GM10248 (cell line): ENCODE measurements around the gene HOXB8.

Experiments
- CTCF ChIA-PET: fragments of 300-600 bp; sonication (Branson Sonifier 250); formaldehyde crosslinking; extraction: SDS; loops from one replicate; lab custom pipeline; 2021; ENCODE audit warnings: antibody characterized with exemption; lab: Yijun Ruan, JAX
- POLR2A ChIA-PET: fragments of 350-650 bp; sonication (Branson Sonifier 250); formaldehyde crosslinking; extraction: SDS; loops from one replicate; lab custom pipeline; 2020; ENCODE audit warnings: antibody characterized with exemption; lab: Yijun Ruan, JAX
- DNase-seq: peaks from one replicate; pipeline ENCODE4 v3.0.0; 2012; ENCODE audit errors: extremely low spot score
- CTCF ChIP-seq: IDR thresholded peaks from 2 replicates; pipeline ENCODE4 v1.5.1; 2012; ENCODE audit warnings: mild to moderate bottlenecking, low read depth; ENCODE audit errors: extremely low read depth, missing control alignments, control extremely low read depth

HOXB8 gene

GRCh38 chr17:48624544-48625494 is 9.7 kb upstream of the HOXB8 start:
- no peak for TF ChIP-seq CTCF
- CTCF ChIA-PET = interaction anchor here (0.8 to 6.1 kb wide), 19 partner anchors 10 to 599 kb away, joined by 3 to 31 read pairs (median 5); partner anchors contain the start of genes HOXB3, HOXB5 and HOXB8
- DNase-seq = no peak
- POLR2A ChIA-PET = no interaction called here

GRCh38 chr17:48624118-48624517 is 9.0 kb upstream of the HOXB8 start:
- POLR2A ChIA-PET = no interaction called here
- TF ChIP-seq CTCF = no peak
- CTCF ChIA-PET = interaction anchor here (0.9 to 6.1 kb wide), 9 partner anchors 9 to 588 kb away, joined by 3 to 31 read pairs (median 5); partner anchors contain the start of genes HOXB5 and HOXB8
- DNase-seq = no peak

GRCh38 chr17:48623583-48623982 is 8.5 kb upstream of the HOXB8 start:
- ChIA-PET POLR2A (no interaction called here), CTCF (interaction anchor here (0.9 to 6.1 kb wide), 12 partner anchors 9 to 587 kb away, joined by 3 to 31 read pairs (median 4); partner anchors contain the start of genes HOXB5 and HOXB8)
- no peak for DNase-seq
- TF ChIP-seq CTCF = no peak

GRCh38 chr17:48622857-48623256 is 7.8 kb upstream of the HOXB8 start:
- no peak for DNase-seq
- POLR2A ChIA-PET = no interaction called here
- CTCF ChIA-PET = interaction anchor here (0.8 to 6.1 kb wide), 14 partner anchors 8 to 779 kb away, joined by 3 to 31 read pairs (median 4); partner anchors contain the start of genes HOXB5 and HOXB8
- no peak for TF ChIP-seq CTCF

GRCh38 chr17:48621410-48622392 is 6.6 kb upstream of the HOXB8 start:
- POLR2A ChIA-PET = no interaction called here
- no peak for DNase-seq
- TF ChIP-seq CTCF = no peak
- CTCF ChIA-PET = interaction anchor here (1.0 to 3.9 kb wide), 8 partner anchors 9 to 778 kb away, joined by 3 to 17 read pairs (median 4); partner anchors contain the start of gene HOXB5
